Activated CD4-positive, alpha-beta T cell treated with anti-CD3 and anti-CD28 coated beads, Interleukin-2, amount 50 U/mL, for 4 hours (primary cell): Measurements from ENCODE around the gene ZNF732.
"Not testable (repeated sequence)": the region's sequence is repeated elsewhere in the genome, so short reads cannot be mapped to it uniquely, and the experiment has no call there.

ENCODE experiments used
- DNase-seq, 2 experiments: peaks; one replicate each; pipeline ENCODE4 v3.0.0-alpha.2; 2020

Gene ZNF732

GRCh38 chr4:304969-305680 lies at the start of gene ZNF732:
Gene ZNF732 (minus strand): TSS chr4:305474. CDS start chr4:305310, 164 bp downstream.
- DNase-seq, result no peak

- DNase-seq, result no peak
Observed at GRCh38 chr4:340011-340410, 34.7 kb upstream of the ZNF732 start.

- no peak for DNase-seq
Observed at GRCh38 chr4:338759-339097, 33.5 kb upstream of the ZNF732 start.

GRCh38 chr4:337932-338758 lies 32.9 kb upstream of the ZNF732 start:
- DNase-seq, result peak; percentile 54 to 63

GRCh38 chr4:337143-337931 lies 32.1 kb upstream of the ZNF732 start, which contains the start of gene ZNF141:
Gene ZNF141 (plus strand): TSS chr4:337814. CDS start chr4:337984, 170 bp downstream.
- DNase-seq, result peak; percentile 83 to 84

- DNase-seq, result peak in 1 of 2 experiments; percentile 7
Observed at GRCh38 chr4:336893-337142, 31.5 kb upstream of the ZNF732 start.

- no peak for DNase-seq
Observed at GRCh38 chr4:336099-336892, 31.0 kb upstream of the ZNF732 start.

GRCh38 chr4:335515-335914 lies 30.2 kb upstream of the ZNF732 start:
- no peak for DNase-seq

GRCh38 chr4:328729-329128 lies 23.5 kb upstream of the ZNF732 start:
- DNase-seq, result no peak

GRCh38 chr4:314296-314903 lies 9.1 kb upstream of the ZNF732 start:
- no peak for DNase-seq

GRCh38 chr4:309807-310206 lies 4.5 kb upstream of the ZNF732 start:
- no peak for DNase-seq

- DNase-seq, result no peak
Observed at GRCh38 chr4:306551-306961, 1.3 kb upstream of the ZNF732 start.

GRCh38 chr4:304516-304915 lies 758 bp downstream of the ZNF732 start:
- DNase-seq, result not testable (repeated sequence)

GRCh38 chr4:302381-302780 lies 2.9 kb downstream of the ZNF732 start:
- no peak for DNase-seq

- no peak for DNase-seq
Observed at GRCh38 chr4:294732-295131, 10.5 kb downstream of the ZNF732 start.

GRCh38 chr4:288891-289290 lies 16.4 kb downstream of the ZNF732 start:
- DNase-seq, result no peak

GRCh38 chr4:273309-274017 lies 31.8 kb downstream of the ZNF732 start:
- DNase-seq, result no peak

- no peak for DNase-seq
Observed at GRCh38 chr4:271492-272103, 33.7 kb downstream of the ZNF732 start.

- DNase-seq, result not testable (repeated sequence)
Observed at GRCh38 chr4:259240-259639, 46.0 kb downstream of the ZNF732 start.

GRCh38 chr4:256492-256891 lies 48.8 kb downstream of the ZNF732 start:
- DNase-seq, result no peak
